ENCODE data around the gene AGMO.
A peak's percentile ranks its signal among the peaks of the same experiment; 100 is the strongest.

The AGMO gene

DNA sequence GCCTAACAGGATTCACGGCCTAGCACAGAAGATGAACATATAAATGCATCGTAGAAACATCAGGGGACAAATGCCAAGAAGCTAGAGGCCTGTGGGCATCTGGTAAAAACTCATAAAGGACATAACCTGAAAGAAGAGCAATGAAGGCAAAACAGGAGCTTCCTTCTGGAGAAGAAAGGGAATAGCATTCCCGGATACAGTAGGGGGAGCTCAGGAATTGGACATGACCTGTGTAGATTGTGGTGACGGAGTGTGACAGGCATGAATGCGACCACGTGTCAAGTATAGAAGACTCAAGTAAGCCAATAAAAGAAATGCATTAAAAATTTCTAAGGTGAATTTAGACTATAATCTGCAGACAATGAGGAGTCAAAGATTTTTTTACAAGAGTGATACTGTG is 270.1 kb downstream of the AGMO start:
- TF ChIP-seq, protein P1, sequence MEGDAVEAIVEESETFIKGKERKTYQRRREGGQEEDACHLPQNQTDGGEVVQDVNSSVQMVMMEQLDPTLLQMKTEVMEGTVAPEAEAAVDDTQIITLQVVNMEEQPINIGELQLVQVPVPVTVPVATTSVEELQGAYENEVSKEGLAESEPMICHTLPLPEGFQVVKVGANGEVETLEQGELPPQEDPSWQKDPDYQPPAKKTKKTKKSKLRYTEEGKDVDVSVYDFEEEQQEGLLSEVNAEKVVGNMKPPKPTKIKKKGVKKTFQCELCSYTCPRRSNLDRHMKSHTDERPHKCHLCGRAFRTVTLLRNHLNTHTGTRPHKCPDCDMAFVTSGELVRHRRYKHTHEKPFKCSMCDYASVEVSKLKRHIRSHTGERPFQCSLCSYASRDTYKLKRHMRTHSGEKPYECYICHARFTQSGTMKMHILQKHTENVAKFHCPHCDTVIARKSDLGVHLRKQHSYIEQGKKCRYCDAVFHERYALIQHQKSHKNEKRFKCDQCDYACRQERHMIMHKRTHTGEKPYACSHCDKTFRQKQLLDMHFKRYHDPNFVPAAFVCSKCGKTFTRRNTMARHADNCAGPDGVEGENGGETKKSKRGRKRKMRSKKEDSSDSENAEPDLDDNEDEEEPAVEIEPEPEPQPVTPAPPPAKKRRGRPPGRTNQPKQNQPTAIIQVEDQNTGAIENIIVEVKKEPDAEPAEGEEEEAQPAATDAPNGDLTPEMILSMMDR (IDR thresholded peaks at IDR 0.05; ENCODE audit: low read depth, low read length): 0 out of 2 replicates have a peak, but pooled peaks have one; percentile 19
- Histone ChIP-seq H3K9me3 (no peaks in the 10 kb centered on the region), H3K4me1 (no peaks in the 10 kb centered on the region), H3K27me3 (no peaks in the 10 kb centered on the region), H3K36me3 (no peaks in the 10 kb centered on the region), H3K4me3 (ENCODE audit: low read depth, low read length) (no peak overlapping the region)
- no peak for DNase-seq

GRCh38 chr7:15288741-15289140 is 273.1 kb downstream of the AGMO start:
- Histone ChIP-seq H3K9me3 (no peaks in the 10 kb centered on the region), H3K36me3 (no peaks in the 10 kb centered on the region), H3K27me3 (no peaks in the 10 kb centered on the region), H3K4me1 (no peaks in the 10 kb centered on the region), H3K4me3 (ENCODE audit: low read depth, low read length) (no peak overlapping the region)
- TF ChIP-seq, protein P1 (IDR thresholded peaks at IDR 0.05; ENCODE audit: low read depth, low read length): no peak
- no peak for DNase-seq

GRCh38 chr7:15284396-15284795 is 277.4 kb downstream of the AGMO start:
- TF ChIP-seq, protein P1 (IDR thresholded peaks at IDR 0.05; ENCODE audit: low read depth, low read length): no peak
- no peaks in the 10 kb centered on the region for H3K9me3 ChIP-seq
- DNase-seq: no peak
- H3K27me3 ChIP-seq: no peaks in the 10 kb centered on the region
- H3K4me3 ChIP-seq (ENCODE audit: low read depth, low read length): no peak overlapping the region
- H3K36me3 ChIP-seq: no peaks in the 10 kb centered on the region
- no peaks in the 10 kb centered on the region for H3K4me1 ChIP-seq

DNA sequence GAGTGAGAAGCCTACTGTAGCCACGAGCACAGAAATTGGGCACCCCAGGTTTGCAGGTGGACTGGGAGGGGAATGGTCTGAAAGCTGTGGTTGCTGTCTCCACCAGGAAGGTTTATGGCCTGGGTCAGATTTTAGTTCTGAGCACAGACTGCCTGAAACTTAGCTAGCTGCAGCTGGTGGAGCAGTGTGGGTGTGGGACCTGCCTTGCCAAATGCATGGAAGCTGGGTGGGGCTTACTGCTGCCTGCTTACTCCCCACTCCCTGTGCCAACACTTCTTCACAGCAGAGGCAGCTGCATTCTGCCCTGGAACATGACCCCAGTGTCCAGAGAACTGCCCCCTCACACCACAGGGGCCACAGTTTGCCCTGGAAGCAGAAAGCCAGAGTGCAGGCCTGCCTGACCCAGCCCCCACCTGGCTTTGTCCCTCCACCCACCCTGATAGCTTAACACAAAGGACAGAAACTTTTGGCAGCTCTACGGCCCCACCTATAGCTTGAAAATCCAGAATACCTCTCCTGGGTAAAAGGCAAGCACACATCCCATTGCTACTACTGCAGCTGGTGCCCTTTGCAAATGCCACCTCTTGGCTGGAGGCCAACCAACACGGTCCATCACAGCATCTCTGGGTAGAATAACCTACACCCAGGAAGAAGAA is 281.6 kb downstream of the AGMO start:
- TF ChIP-seq, protein P1 (IDR thresholded peaks at IDR 0.05; ENCODE audit: low read depth, low read length): no peak
- no peaks in the 10 kb centered on the region for H3K9me3 ChIP-seq
- H3K36me3 ChIP-seq: no peaks in the 10 kb centered on the region
- no peak for DNase-seq
- no peaks in the 10 kb centered on the region for H3K27me3 ChIP-seq
- no peak overlapping the region for H3K4me3 ChIP-seq (ENCODE audit: low read depth, low read length)
- H3K4me1 ChIP-seq: no peaks in the 10 kb centered on the region

- Histone ChIP-seq H3K4me3 (ENCODE audit: low read depth, low read length) (no peak overlapping the region), H3K27me3 (no peaks in the 10 kb centered on the region), H3K4me1 (no peaks in the 10 kb centered on the region), H3K36me3 (no peaks in the 10 kb centered on the region), H3K9me3 (no peaks in the 10 kb centered on the region)
- no peak for DNase-seq
- TF ChIP-seq, protein P1 (IDR thresholded peaks at IDR 0.05; ENCODE audit: low read depth, low read length): no peak
These were observed 282.2 kb downstream of the AGMO start for GRCh38 chr7:15279640-15280039.

- Histone ChIP-seq H3K4me1 (no peaks in the 10 kb centered on the region), H3K4me3 (ENCODE audit: low read depth, low read length) (no peak overlapping the region), H3K9me3 (no peaks in the 10 kb centered on the region), H3K36me3 (no peaks in the 10 kb centered on the region), H3K27me3 (no peaks in the 10 kb centered on the region)
- DNase-seq: no peak
- TF ChIP-seq, protein P1 (IDR thresholded peaks at IDR 0.05; ENCODE audit: low read depth, low read length): no peak
These were observed 304.1 kb downstream of the AGMO start for GRCh38 chr7:15257689-15258088.

Data from BE2C (cell line).